ENCODE data around the gene SRSF2. TPM values are rescaled to one million over a fixed set of nuclear protein-coding genes. Genes with fewer than 3 reads are reported as not detected.
A peak's percentile ranks its signal among the peaks of the same experiment; 100 is the strongest.

SRSF2 gene
- total and polyA plus RNA-seq, 4 donors = 136 to 251 (median 193) TPM

DNA sequence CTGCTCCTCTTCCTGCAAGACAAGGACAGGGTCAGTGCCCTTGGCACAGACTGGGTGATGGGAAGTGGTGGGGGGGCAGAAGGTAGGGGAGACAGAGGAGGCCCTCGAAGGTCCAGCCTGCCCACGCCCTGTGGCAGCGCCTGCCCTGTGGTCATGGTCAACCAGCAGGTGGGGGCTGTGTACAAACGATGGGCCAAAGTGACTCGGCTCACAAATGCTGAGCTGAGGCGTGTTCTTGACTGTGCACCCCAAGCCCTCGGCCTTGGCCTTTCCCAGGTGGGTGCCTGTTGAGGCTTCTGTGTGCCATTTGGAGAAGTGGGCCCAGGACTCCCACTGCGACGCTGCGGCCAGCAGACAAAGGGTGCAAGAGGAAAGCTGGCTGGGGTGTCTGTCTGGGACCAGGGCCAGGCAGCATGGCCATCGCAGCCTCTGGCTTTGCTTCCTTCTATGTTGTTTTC lies 48.9 kb downstream of the SRSF2 start:
- 71% methylated on average over 11 of the region's 11 CpGs for WGBS, 2 donors
- DNase-seq (no peak), ATAC-seq (ENCODE audit: insufficient read depth, low FRiP score) (no peak)
- Histone ChIP-seq H3K4me1 (ENCODE audit: control insufficient read depth in 5 of 5, insufficient read depth in 5 of 5, low read length in 5 of 5) (peaks cover 0 to 46% (median 23%) of the 10 kb centered on the region in 5 donors), H3K9me3 (ENCODE audit: control insufficient read depth in 4 of 4, insufficient read depth in 3 of 4, low read length in 3 of 4) (no peaks in the 10 kb centered on the region), H3K4me3 (no peak overlapping the region), H3K36me3 (ENCODE audit: control insufficient read depth in 4 of 4, insufficient read depth in 4 of 4, low read length in 4 of 4) (peaks cover 0 to 37% (median under 1%) of the 10 kb centered on the region in 4 donors), H3K9ac (ENCODE audit: insufficient read depth in 1 of 2, low read length in 2 of 2) (peak overlapping the region in 1 of 2 donors; percentile 54), H3K27ac (ENCODE audit: low read depth in 1 of 2, low read length in 1 of 2) (peak overlapping the region; percentile 69 to 75), H3K27me3 (ENCODE audit: control insufficient read depth in 3 of 3, insufficient read depth in 3 of 3, low read length in 2 of 3) (no peaks in the 10 kb centered on the region)
- TF ChIP-seq, protein P1, sequence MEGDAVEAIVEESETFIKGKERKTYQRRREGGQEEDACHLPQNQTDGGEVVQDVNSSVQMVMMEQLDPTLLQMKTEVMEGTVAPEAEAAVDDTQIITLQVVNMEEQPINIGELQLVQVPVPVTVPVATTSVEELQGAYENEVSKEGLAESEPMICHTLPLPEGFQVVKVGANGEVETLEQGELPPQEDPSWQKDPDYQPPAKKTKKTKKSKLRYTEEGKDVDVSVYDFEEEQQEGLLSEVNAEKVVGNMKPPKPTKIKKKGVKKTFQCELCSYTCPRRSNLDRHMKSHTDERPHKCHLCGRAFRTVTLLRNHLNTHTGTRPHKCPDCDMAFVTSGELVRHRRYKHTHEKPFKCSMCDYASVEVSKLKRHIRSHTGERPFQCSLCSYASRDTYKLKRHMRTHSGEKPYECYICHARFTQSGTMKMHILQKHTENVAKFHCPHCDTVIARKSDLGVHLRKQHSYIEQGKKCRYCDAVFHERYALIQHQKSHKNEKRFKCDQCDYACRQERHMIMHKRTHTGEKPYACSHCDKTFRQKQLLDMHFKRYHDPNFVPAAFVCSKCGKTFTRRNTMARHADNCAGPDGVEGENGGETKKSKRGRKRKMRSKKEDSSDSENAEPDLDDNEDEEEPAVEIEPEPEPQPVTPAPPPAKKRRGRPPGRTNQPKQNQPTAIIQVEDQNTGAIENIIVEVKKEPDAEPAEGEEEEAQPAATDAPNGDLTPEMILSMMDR (IDR thresholded peaks at IDR 0.05; ENCODE audit: control extremely low read depth, extremely low read depth) = no peak

DNA sequence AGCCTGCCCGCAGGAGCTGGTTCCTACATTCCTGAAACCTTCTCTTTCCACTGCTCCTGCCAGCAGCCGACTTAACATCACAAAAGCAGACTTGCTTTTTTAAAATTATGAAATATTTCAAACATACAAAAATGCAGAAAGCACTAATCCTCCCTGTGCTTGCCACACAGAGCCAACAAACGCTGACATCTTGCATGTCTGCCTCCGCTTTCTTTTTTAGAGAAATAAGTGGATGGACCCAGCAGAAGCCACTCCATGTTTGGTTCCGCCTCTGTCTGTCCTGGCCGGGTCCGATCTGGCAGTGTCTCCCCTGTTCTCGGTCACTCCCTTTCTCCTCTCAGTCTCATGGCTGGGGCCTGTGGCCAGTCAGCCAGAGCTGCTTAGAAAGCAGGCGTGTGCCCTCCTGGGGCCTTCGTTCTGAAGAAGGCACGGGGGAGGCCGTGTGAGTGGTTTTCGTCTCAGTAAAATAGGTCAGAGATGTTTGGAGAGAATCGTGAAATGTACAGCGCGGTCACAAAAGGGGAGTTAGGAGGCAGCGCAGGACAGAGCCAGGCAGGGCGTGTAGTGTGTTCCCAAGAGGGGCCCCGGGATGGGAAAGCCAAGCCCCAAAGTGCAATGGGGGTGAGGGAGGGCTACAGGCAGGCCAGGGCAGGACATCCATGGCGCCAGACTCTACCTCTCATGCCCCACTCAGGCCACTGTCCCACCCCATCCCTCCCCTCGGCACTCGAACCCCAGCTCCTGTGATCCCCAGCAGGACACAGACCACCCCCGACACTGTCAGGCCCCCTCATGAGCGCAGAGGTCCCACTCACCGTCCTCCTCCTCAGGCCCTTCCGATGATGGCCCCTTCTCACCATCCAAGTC lies 49.6 kb downstream of the SRSF2 start:
- peaks cover 0 to 46% (median 23%) of the 10 kb centered on the region in 5 donors for H3K4me1 ChIP-seq (ENCODE audit: control insufficient read depth in 5 of 5, insufficient read depth in 5 of 5, low read length in 5 of 5)
- H3K4me3 ChIP-seq = no peak overlapping the region
- H3K36me3 ChIP-seq (ENCODE audit: control insufficient read depth in 4 of 4, insufficient read depth in 4 of 4, low read length in 4 of 4) = peaks cover 0 to 42% (median 2%) of the 10 kb centered on the region in 4 donors
- H3K27ac ChIP-seq (ENCODE audit: low read depth in 1 of 2, low read length in 1 of 2) = peak overlapping the region; percentile 69 to 75
- WGBS, 2 donors = 75 to 90% methylated on average over 25 to 26 of the region's 26 CpGs
- H3K9ac ChIP-seq (ENCODE audit: insufficient read depth in 1 of 2, low read length in 2 of 2) = peak overlapping the region in 1 of 2 donors; percentile 39
- no peaks in the 10 kb centered on the region for H3K27me3 ChIP-seq (ENCODE audit: control insufficient read depth in 3 of 3, insufficient read depth in 3 of 3, low read length in 2 of 3)
- no peaks in the 10 kb centered on the region for H3K9me3 ChIP-seq (ENCODE audit: control insufficient read depth in 4 of 4, insufficient read depth in 3 of 4, low read length in 3 of 4)
- TF ChIP-seq, protein P1 (IDR thresholded peaks at IDR 0.05; ENCODE audit: control extremely low read depth, extremely low read depth) = no peak
- ATAC-seq (ENCODE audit: insufficient read depth, low FRiP score) (peak; percentile 13), DNase-seq (no peak)

DNA sequence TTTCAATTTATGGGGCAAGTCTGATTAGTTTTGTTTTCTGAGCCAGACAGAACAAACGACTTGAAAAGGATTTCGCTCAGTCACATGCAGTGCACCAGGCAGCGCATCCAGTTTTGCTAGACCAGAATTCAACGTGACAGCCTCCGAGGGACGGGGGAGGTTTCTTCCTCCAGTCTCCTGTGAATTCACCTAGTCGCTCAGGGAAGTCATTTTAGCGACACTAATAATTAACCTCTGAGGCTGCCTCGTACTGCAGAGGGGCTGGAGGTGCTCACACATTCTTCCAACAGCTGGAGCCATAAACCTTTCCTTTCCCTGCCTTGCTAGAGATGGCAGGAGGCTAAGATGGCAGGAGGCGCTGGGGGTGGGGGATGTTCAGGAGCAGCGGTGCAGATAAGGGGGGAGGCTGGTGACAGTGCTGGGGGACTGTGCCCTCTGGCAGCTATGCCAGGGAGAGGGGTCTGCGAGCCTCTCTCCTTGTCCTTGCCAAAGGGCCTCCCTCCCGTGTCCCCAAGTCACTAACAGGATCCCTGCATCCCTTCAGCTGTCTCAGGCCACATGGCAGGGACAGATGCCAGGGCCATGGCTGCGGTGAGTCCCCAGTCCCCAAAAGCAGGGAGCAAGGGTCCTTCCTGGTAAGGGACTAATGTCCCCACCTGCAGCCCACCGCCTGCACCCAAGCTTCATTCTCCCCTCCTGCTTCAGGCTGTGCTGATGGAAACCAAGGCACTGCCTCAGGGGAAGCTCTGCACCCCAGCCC lies 50.4 kb downstream of the SRSF2 start:
- Histone ChIP-seq H3K9me3 (ENCODE audit: control insufficient read depth in 4 of 4, insufficient read depth in 3 of 4, low read length in 3 of 4) (no peaks in the 10 kb centered on the region), H3K4me3 (no peak overlapping the region), H3K9ac (ENCODE audit: insufficient read depth in 1 of 2, low read length in 2 of 2) (no peak overlapping the region), H3K36me3 (ENCODE audit: control insufficient read depth in 4 of 4, insufficient read depth in 4 of 4, low read length in 4 of 4) (peaks cover 0 to 44% (median 2%) of the 10 kb centered on the region in 4 donors), H3K27me3 (ENCODE audit: control insufficient read depth in 3 of 3, insufficient read depth in 3 of 3, low read length in 2 of 3) (no peaks in the 10 kb centered on the region), H3K27ac (ENCODE audit: low read depth in 1 of 2, low read length in 1 of 2) (peak overlapping the region; percentile 37 to 75), H3K4me1 (ENCODE audit: control insufficient read depth in 5 of 5, insufficient read depth in 5 of 5, low read length in 5 of 5) (peaks cover 0 to 45% (median 23%) of the 10 kb centered on the region in 5 donors)
- ATAC-seq (ENCODE audit: insufficient read depth, low FRiP score) = no peak
- WGBS, 2 donors = 88 to 91% methylated on average over 15 of the region's 15 CpGs
- DNase-seq = peak in 1 of 3 donors; percentile 51
- TF ChIP-seq, protein P1 (IDR thresholded peaks at IDR 0.05; ENCODE audit: control extremely low read depth, extremely low read depth) = no peak

All from lung (tissue), 12 donors.